Measurements from ENCODE around the gene MYL5. TPM values are rescaled to one million over a fixed set of nuclear protein-coding genes. Genes with fewer than 3 reads are reported as not detected.
"Not testable (repeated sequence)": the region's sequence is repeated elsewhere in the genome, so short reads cannot be mapped to it uniquely, and the experiment has no call there.

The MYL5 gene
- total RNA-seq, 3 donors from 2014 or later: 26.1 to 52.5 (median 50.7) TPM

- H3K36me3 ChIP-seq (ENCODE audit: low read depth): no peaks in the 10 kb centered on the region
- no peak for DNase-seq
- H3K4me1 ChIP-seq (ENCODE audit: low read depth): peaks cover 12% of the 10 kb centered on the region
- H3K9me3 ChIP-seq: no peaks in the 10 kb centered on the region
- ATAC-seq: no peak
- H3K4me3 ChIP-seq: no peak overlapping the region
- no peak for TF ChIP-seq CTCF (IDR thresholded peaks at IDR 0.05)
- intact Hi-C loops (cut with DNase I, micrococcal nuclease): no loop called here
Measured at GRCh38 chr4:726838-727237, 52.5 kb downstream of the MYL5 start.

- DNase-seq: no peak
- intact Hi-C loops (cut with DNase I, micrococcal nuclease): no loop called here
- Histone ChIP-seq H3K36me3 (ENCODE audit: low read depth) (no peaks in the 10 kb centered on the region), H3K4me1 (ENCODE audit: low read depth) (peaks cover 12% of the 10 kb centered on the region), H3K9me3 (no peaks in the 10 kb centered on the region), H3K4me3 (no peak overlapping the region)
- no peak for TF ChIP-seq CTCF (IDR thresholded peaks at IDR 0.05)
- ATAC-seq: no peak
Measured at GRCh38 chr4:727576-727975, 53.2 kb downstream of the MYL5 start.

GRCh38 chr4:729336-730315 lies 55.3 kb downstream of the MYL5 start:
- DNase-seq (no peak), ATAC-seq (no peak)
- Histone ChIP-seq H3K4me3 (no peak overlapping the region), H3K9me3 (no peaks in the 10 kb centered on the region), H3K36me3 (ENCODE audit: low read depth) (no peaks in the 10 kb centered on the region), H3K4me1 (ENCODE audit: low read depth) (peaks cover 6% of the 10 kb centered on the region)
- intact Hi-C loops (cut with DNase I, micrococcal nuclease): no loop called here
- TF ChIP-seq CTCF (IDR thresholded peaks at IDR 0.05): no peak

- TF ChIP-seq CTCF (IDR thresholded peaks at IDR 0.05): no peak
- H3K4me3 ChIP-seq: no peak overlapping the region
- no peaks in the 10 kb centered on the region for H3K36me3 ChIP-seq (ENCODE audit: low read depth)
- intact Hi-C loops (cut with DNase I, micrococcal nuclease): no loop called here
- no peak for ATAC-seq
- H3K9me3 ChIP-seq: no peaks in the 10 kb centered on the region
- no peaks in the 10 kb centered on the region for H3K4me1 ChIP-seq (ENCODE audit: low read depth)
- DNase-seq: no peak
Measured at GRCh38 chr4:730511-730910, 56.2 kb downstream of the MYL5 start.

GRCh38 chr4:730946-731904 lies 56.9 kb downstream of the MYL5 start:
- H3K9me3 ChIP-seq; H3K4me1 ChIP-seq (ENCODE audit: low read depth); DNase-seq; H3K36me3 ChIP-seq (ENCODE audit: low read depth); intact Hi-C loops (cut with DNase I, micrococcal nuclease); ATAC-seq; H3K4me3 ChIP-seq: not testable (repeated sequence)

Other genes with a start within 250 kb of the MYL5 start
- 10 to 100 TPM; 23.3 to 32.1 (median 25.9) TPM for gene ZNF721, start 175.4 kb upstream of the MYL5 start, total RNA-seq
- 10 to 100 TPM; 57.2 to 74.4 (median 65.8) TPM for gene PIGG, start 175.3 kb upstream of the MYL5 start, total RNA-seq
- gene TMEM271, start 98.2 kb upstream of the MYL5 start, total RNA-seq: under 1 TPM in 1 of 3 donors, not detected in 2; 0.35 TPM
- gene PDE6B, start 49.0 kb upstream of the MYL5 start, total RNA-seq: 1 to 10 TPM; 1.0 to 2.9 (median 1.2) TPM
- gene ATP5ME, start 266 bp upstream of the MYL5 start, total RNA-seq: 100 to 1,000 TPM; 330 to 467 (median 399) TPM
- gene SLC49A3, start 14.6 kb downstream of the MYL5 start, total RNA-seq: 10 to 100 TPM in 2 of 3 donors, 1 to 10 TPM in 1; 9.9 to 14.1 (median 11.5) TPM
- 10 to 100 TPM; 45.5 to 66.9 (median 56.7) TPM for gene PCGF3, start 31.3 kb downstream of the MYL5 start, total RNA-seq
- gene CPLX1, start 151.6 kb downstream of the MYL5 start, total RNA-seq: 1 to 10 TPM; 1.9 to 3.4 (median 2.7) TPM